Duodenal mucosa (tissue), 2 donors: Measurements from ENCODE around the gene TBC1D24.

Source experiments
- H3K27ac ChIP-seq: one replicate; pipeline ENCODE4 v1.7.0; 2013; ENCODE audit warnings: low read depth, low read length
- H3K27me3 ChIP-seq, 2 donors: one replicate each; pipeline ENCODE4 v1.7.0; 2013; ENCODE audit warnings: low read length in 2 of 2, control low read depth in 1 of 2; ENCODE audit not compliant: insufficient read depth in 2 of 2, control insufficient read depth in 1 of 2
- H3K36me3 ChIP-seq, 2 donors: one replicate each; pipeline ENCODE4 v1.7.0; 2013; ENCODE audit warnings: low read length in 2 of 2, control low read depth in 1 of 2; ENCODE audit not compliant: insufficient read depth in 2 of 2, control insufficient read depth in 1 of 2
- H3K4me1 ChIP-seq, 2 donors: one replicate each; pipeline ENCODE4 v1.7.0; 2013; ENCODE audit warnings: low read length in 2 of 2, control low read depth in 1 of 2; ENCODE audit not compliant: insufficient read depth in 2 of 2, control insufficient read depth in 1 of 2
- H3K4me3 ChIP-seq, 2 donors: one replicate each; pipeline ENCODE4 v1.7.0; 2013; ENCODE audit warnings: low read length in 2 of 2, low read depth in 1 of 2
- H3K9ac ChIP-seq, 2 donors: one replicate each; pipeline ENCODE4 v1.7.0; 2013; ENCODE audit warnings: low read length in 2 of 2, low read depth in 1 of 2
- H3K9me3 ChIP-seq, 2 donors: one replicate each; pipeline ENCODE4 v1.7.0; 2013; ENCODE audit warnings: low read length in 2 of 2, control low read depth in 1 of 2; ENCODE audit not compliant: control insufficient read depth in 1 of 2

Gene TBC1D24

GRCh38 chr16:2459647-2460390 is 15.1 kb upstream of the TBC1D24 start, which contains the start of gene TEDC2:
TSS of gene TEDC2 (plus strand) at chr16:2460109. CDS start at chr16:2460145, 36 bp downstream.
- peak within 1 kb of the TSS; percentile 46 to 48 for H3K9ac ChIP-seq
- H3K4me3 ChIP-seq: peak within 1 kb of the TSS; percentile 81 to 86
- H3K27ac ChIP-seq: no peak within 1 kb of the TSS
- H3K4me1 ChIP-seq: peaks cover 2 to 12% of the 10 kb centered on the region in 2 donors
- H3K36me3 ChIP-seq: peaks cover 0 to 25% of the 10 kb centered on the region in 2 donors
- H3K27me3 ChIP-seq: no peaks in the 10 kb centered on the region
- no peaks in the 10 kb centered on the region for H3K9me3 ChIP-seq

- H3K27me3 ChIP-seq: no peaks in the 10 kb centered on the region
- no peak overlapping the region for H3K9ac ChIP-seq
- H3K4me3 ChIP-seq: peak overlapping the region; percentile 81 to 86
- peaks cover 2 to 12% of the 10 kb centered on the region in 2 donors for H3K4me1 ChIP-seq
- peaks cover 0 to 21% of the 10 kb centered on the region in 2 donors for H3K36me3 ChIP-seq
- no peaks in the 10 kb centered on the region for H3K9me3 ChIP-seq
- no peak overlapping the region for H3K27ac ChIP-seq
These were observed 14.6 kb upstream of the TBC1D24 start for GRCh38 chr16:2460391-2460713.

- H3K27ac ChIP-seq: no peak overlapping the region
- peaks cover 0 to 16% of the 10 kb centered on the region in 2 donors for H3K36me3 ChIP-seq
- no peak overlapping the region for H3K4me3 ChIP-seq
- no peaks in the 10 kb centered on the region for H3K9me3 ChIP-seq
- H3K27me3 ChIP-seq: no peaks in the 10 kb centered on the region
- H3K4me1 ChIP-seq: peaks cover 2 to 12% of the 10 kb centered on the region in 2 donors
- H3K9ac ChIP-seq: no peak overlapping the region
These were observed 14.0 kb upstream of the TBC1D24 start for GRCh38 chr16:2460916-2461315.

- H3K27me3 ChIP-seq: peaks cover 0 to 5% of the 10 kb centered on the region in 2 donors
- peaks cover 2 to 12% of the 10 kb centered on the region in 2 donors for H3K4me1 ChIP-seq
- H3K36me3 ChIP-seq: peaks cover 0 to 2% of the 10 kb centered on the region in 2 donors
- no peak overlapping the region for H3K4me3 ChIP-seq
- H3K27ac ChIP-seq: no peak overlapping the region
- H3K9ac ChIP-seq: no peak overlapping the region
- H3K9me3 ChIP-seq: no peaks in the 10 kb centered on the region
These were observed 12.7 kb upstream of the TBC1D24 start for GRCh38 chr16:2462031-2462866.

GRCh38 chr16:2464333-2464732 is 10.6 kb upstream of the TBC1D24 start:
- no peak overlapping the region for H3K9ac ChIP-seq
- H3K27me3 ChIP-seq: peaks cover 6 to 20% of the 10 kb centered on the region in 2 donors
- H3K9me3 ChIP-seq: no peaks in the 10 kb centered on the region
- no peaks in the 10 kb centered on the region for H3K36me3 ChIP-seq
- H3K27ac ChIP-seq: no peak overlapping the region
- H3K4me1 ChIP-seq: peaks cover 9 to 11% of the 10 kb centered on the region in 2 donors
- no peak overlapping the region for H3K4me3 ChIP-seq

GRCh38 chr16:2465653-2466415 is 9.1 kb upstream of the TBC1D24 start:
- H3K36me3 ChIP-seq: no peaks in the 10 kb centered on the region
- H3K4me3 ChIP-seq: no peak overlapping the region
- peaks cover 0 to 7% of the 10 kb centered on the region in 2 donors for H3K4me1 ChIP-seq
- no peak overlapping the region for H3K27ac ChIP-seq
- no peaks in the 10 kb centered on the region for H3K9me3 ChIP-seq
- H3K9ac ChIP-seq: no peak overlapping the region
- peaks cover 21 to 34% of the 10 kb centered on the region in 2 donors for H3K27me3 ChIP-seq

GRCh38 chr16:2466667-2467527 is 8.0 kb upstream of the TBC1D24 start:
- H3K4me1 ChIP-seq: peaks cover 2 to 7% of the 10 kb centered on the region in 2 donors
- H3K4me3 ChIP-seq: peak overlapping the region in 1 of 2 donors; percentile 54
- H3K27ac ChIP-seq: no peak overlapping the region
- no peak overlapping the region for H3K9ac ChIP-seq
- H3K27me3 ChIP-seq: peaks cover 23 to 40% of the 10 kb centered on the region in 2 donors
- no peaks in the 10 kb centered on the region for H3K9me3 ChIP-seq
- H3K36me3 ChIP-seq: no peaks in the 10 kb centered on the region

GRCh38 chr16:2467528-2468232 is 7.2 kb upstream of the TBC1D24 start:
- Histone ChIP-seq H3K27me3 (peaks cover 31 to 48% of the 10 kb centered on the region in 2 donors), H3K36me3 (no peaks in the 10 kb centered on the region), H3K27ac (no peak overlapping the region), H3K9me3 (no peaks in the 10 kb centered on the region), H3K4me1 (peaks cover 4 to 7% of the 10 kb centered on the region in 2 donors), H3K9ac (no peak overlapping the region), H3K4me3 (peak overlapping the region; percentile 40 to 54)

- Histone ChIP-seq H3K36me3 (no peaks in the 10 kb centered on the region), H3K4me3 (peak overlapping the region; percentile 40 to 54), H3K9me3 (no peaks in the 10 kb centered on the region), H3K9ac (no peak overlapping the region), H3K27ac (no peak overlapping the region), H3K4me1 (peaks cover 4 to 7% of the 10 kb centered on the region in 2 donors), H3K27me3 (peaks cover 37 to 54% of the 10 kb centered on the region in 2 donors)
These were observed 6.6 kb upstream of the TBC1D24 start for GRCh38 chr16:2468233-2468724.
